ENCODE results near the gene CKS2.

The CKS2 gene

GRCh38 chr9:89352451-89352850, 41.5 kb downstream of the CKS2 start:
- no peak overlapping the region for H3K4me2 ChIP-seq (ENCODE audit: insufficient read depth, low read length)
- H3K4me1 ChIP-seq (ENCODE audit: insufficient read depth, low read length), result no peaks in the 10 kb centered on the region
- no peaks in the 10 kb centered on the region for H3K27me3 ChIP-seq (ENCODE audit: insufficient read depth, low read length, poor library complexity)
- no peak overlapping the region for H3K27ac ChIP-seq (ENCODE audit: low read length)
- H3K79me2 ChIP-seq (ENCODE audit: insufficient read depth, low read length), result peaks cover 2% of the 10 kb centered on the region; the same call in 1 of the 2 replicates
- 0 out of 2 replicates have a peak, but pooled peaks cover 7% of the 10 kb centered on the region for H4K20me1 ChIP-seq (ENCODE audit: insufficient read depth, low read length)
- no peak overlapping the region for H2AFZ ChIP-seq (ENCODE audit: low read depth, low read length)
- no peaks in the 10 kb centered on the region for H3K9me3 ChIP-seq (ENCODE audit: insufficient read depth, low read length, severe bottlenecking)
- no peak for TF ChIP-seq EZH2 (IDR thresholded peaks at IDR 0.05; ENCODE audit: borderline replicate concordance, low read depth, low read length, severe bottlenecking)
- DNase-seq, result no peak
- H3K9ac ChIP-seq (ENCODE audit: low read depth, low read length), result no peak overlapping the region
- no peak overlapping the region for H3K4me3 ChIP-seq (ENCODE audit: low read depth in 1 of 2, low read length in 2 of 2)
- no peak for ATAC-seq (ENCODE audit: insufficient read depth, low read depth)
- H3K36me3 ChIP-seq (ENCODE audit: insufficient read depth, low read length), result peaks cover 96% of the 10 kb centered on the region

- Histone ChIP-seq H3K9me3 (ENCODE audit: insufficient read depth, low read length, severe bottlenecking) (no peaks in the 10 kb centered on the region), H3K27me3 (ENCODE audit: insufficient read depth, low read length, poor library complexity) (no peaks in the 10 kb centered on the region), H2AFZ (ENCODE audit: low read depth, low read length) (no peak overlapping the region), H3K4me3 (ENCODE audit: low read depth in 1 of 2, low read length in 2 of 2) (no peak overlapping the region), H3K79me2 (ENCODE audit: insufficient read depth, low read length) (peaks cover 2% of the 10 kb centered on the region; the same call in 1 of the 2 replicates), H3K4me1 (ENCODE audit: insufficient read depth, low read length) (no peaks in the 10 kb centered on the region), H3K4me2 (ENCODE audit: insufficient read depth, low read length) (no peak overlapping the region), H4K20me1 (ENCODE audit: insufficient read depth, low read length) (0 out of 2 replicates have a peak, but pooled peaks cover 7% of the 10 kb centered on the region), H3K27ac (ENCODE audit: low read length) (no peak overlapping the region), H3K9ac (ENCODE audit: low read depth, low read length) (no peak overlapping the region), H3K36me3 (ENCODE audit: insufficient read depth, low read length) (peaks cover 96% of the 10 kb centered on the region)
- TF ChIP-seq CTCF (IDR thresholded peaks at IDR 0.05; ENCODE audit: borderline replicate concordance, extremely low read depth, low read length, poor library complexity, severe bottlenecking), result no peak
- no peak for TF ChIP-seq EZH2 (IDR thresholded peaks at IDR 0.05; ENCODE audit: borderline replicate concordance, low read depth, low read length, severe bottlenecking)
- ATAC-seq (ENCODE audit: insufficient read depth, low read depth) (no peak), DNase-seq (no peak)
Observed at GRCh38 chr9:89352874-89353649, 42.1 kb downstream of the CKS2 start.

GRCh38 chr9:89353989-89354388, 43.0 kb downstream of the CKS2 start:
- TF ChIP-seq EZH2 (IDR thresholded peaks at IDR 0.05; ENCODE audit: borderline replicate concordance, low read depth, low read length, severe bottlenecking) (no peak), CTCF (IDR thresholded peaks at IDR 0.05; ENCODE audit: borderline replicate concordance, extremely low read depth, low read length, poor library complexity, severe bottlenecking) (no peak)
- Histone ChIP-seq H3K9me3 (ENCODE audit: insufficient read depth, low read length, severe bottlenecking) (no peaks in the 10 kb centered on the region), H3K4me2 (ENCODE audit: insufficient read depth, low read length) (no peak overlapping the region), H4K20me1 (ENCODE audit: insufficient read depth, low read length) (0 out of 2 replicates have a peak, but pooled peaks cover 7% of the 10 kb centered on the region), H2AFZ (ENCODE audit: low read depth, low read length) (no peak overlapping the region), H3K79me2 (ENCODE audit: insufficient read depth, low read length) (peaks cover 2% of the 10 kb centered on the region; the same call in 1 of the 2 replicates), H3K36me3 (ENCODE audit: insufficient read depth, low read length) (peaks cover 96% of the 10 kb centered on the region), H3K4me1 (ENCODE audit: insufficient read depth, low read length) (no peaks in the 10 kb centered on the region), H3K4me3 (ENCODE audit: low read depth in 1 of 2, low read length in 2 of 2) (no peak overlapping the region), H3K27ac (ENCODE audit: low read length) (no peak overlapping the region), H3K27me3 (ENCODE audit: insufficient read depth, low read length, poor library complexity) (no peaks in the 10 kb centered on the region), H3K9ac (ENCODE audit: low read depth, low read length) (no peak overlapping the region)
- DNase-seq (no peak), ATAC-seq (ENCODE audit: insufficient read depth, low read depth) (no peak)

- ATAC-seq (ENCODE audit: insufficient read depth, low read depth), result no peak
- no peaks in the 10 kb centered on the region for H3K27me3 ChIP-seq (ENCODE audit: insufficient read depth, low read length, poor library complexity)
- no peak overlapping the region for H3K9ac ChIP-seq (ENCODE audit: low read depth, low read length)
- no peaks in the 10 kb centered on the region for H3K9me3 ChIP-seq (ENCODE audit: insufficient read depth, low read length, severe bottlenecking)
- peaks cover 2% of the 10 kb centered on the region; the same call in 1 of the 2 replicates for H3K79me2 ChIP-seq (ENCODE audit: insufficient read depth, low read length)
- H3K36me3 ChIP-seq (ENCODE audit: insufficient read depth, low read length), result peaks cover 95% of the 10 kb centered on the region
- 0 out of 2 replicates have a peak, but pooled peaks cover 7% of the 10 kb centered on the region for H4K20me1 ChIP-seq (ENCODE audit: insufficient read depth, low read length)
- H3K4me3 ChIP-seq (ENCODE audit: low read depth in 1 of 2, low read length in 2 of 2), result no peak overlapping the region
- no peak for TF ChIP-seq CTCF (IDR thresholded peaks at IDR 0.05; ENCODE audit: borderline replicate concordance, extremely low read depth, low read length, poor library complexity, severe bottlenecking)
- no peak for TF ChIP-seq EZH2 (IDR thresholded peaks at IDR 0.05; ENCODE audit: borderline replicate concordance, low read depth, low read length, severe bottlenecking)
- H3K27ac ChIP-seq (ENCODE audit: low read length), result no peak overlapping the region
- no peak overlapping the region for H3K4me2 ChIP-seq (ENCODE audit: insufficient read depth, low read length)
- no peaks in the 10 kb centered on the region for H3K4me1 ChIP-seq (ENCODE audit: insufficient read depth, low read length)
- no peak for DNase-seq
- H2AFZ ChIP-seq (ENCODE audit: low read depth, low read length), result no peak overlapping the region
Observed at GRCh38 chr9:89354471-89354870, 43.5 kb downstream of the CKS2 start.
